C4-2B (cell line): ENCODE results near the gene ERBB4.

ENCODE experiments used
- CTCF ChIP-seq: fragments of 450-650 bp; conservative IDR thresholded peaks from 2 replicates; pipeline ENCODE4 v1.5.1; 2017; ENCODE audit warnings: mild to moderate bottlenecking
- ZFX ChIP-seq: fragments of 450-650 bp; IDR thresholded peaks from 2 replicates; pipeline ENCODE4 v1.6.1; 2017

DNA sequence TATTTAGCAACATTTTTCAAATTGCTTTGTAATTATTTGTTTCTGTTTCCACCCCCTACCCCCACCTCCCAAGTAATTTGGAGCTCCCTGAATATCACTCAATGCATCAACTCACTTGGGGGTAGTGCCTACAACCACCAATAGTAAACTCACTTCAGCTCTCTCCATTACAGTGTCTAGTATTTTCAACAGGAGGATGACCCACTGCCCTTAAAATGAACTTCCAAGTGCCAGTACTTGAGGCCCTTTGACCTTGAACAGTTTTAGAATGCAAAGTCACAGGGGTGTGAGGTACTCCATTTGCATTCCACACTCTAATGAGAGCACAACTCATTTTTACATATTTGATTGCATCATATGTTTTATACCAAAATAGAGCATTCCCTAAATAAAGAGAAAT, 523.0 kb downstream of the ERBB4 start:
- TF ChIP-seq CTCF (no peak), ZFX (no peak)
